HG03064 (cell line): ENCODE measurements around the gene TMEM178A.

Experiments
- ATAC-seq: cut with Tn5 transposase; IDR thresholded peaks from one replicate; pipeline ENCODE4 v1.9.1; 2021; ENCODE audit warnings: low read depth; ENCODE audit not compliant: unreplicated experiment

The TMEM178A gene

DNA sequence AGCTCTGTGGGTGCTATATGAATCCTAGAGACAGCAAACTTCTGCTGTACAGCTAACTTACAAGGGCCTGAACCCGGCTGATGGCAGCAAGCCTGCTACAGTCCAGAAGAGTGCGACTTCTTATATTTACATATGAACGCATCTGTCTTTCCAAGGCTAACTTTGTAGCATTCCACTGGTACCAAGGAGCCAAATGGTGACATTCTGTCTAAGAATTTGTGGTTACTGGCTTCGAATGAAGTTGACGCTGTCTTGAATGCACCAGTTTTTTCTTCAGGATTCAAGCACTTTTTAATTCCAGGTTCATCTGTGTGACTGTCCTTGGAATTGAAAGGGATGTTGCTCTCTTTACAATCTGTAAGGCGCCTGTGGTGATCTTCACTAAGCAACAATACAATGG lies 70.9 kb downstream of the TMEM178A start:
- ATAC-seq = no peak

DNA sequence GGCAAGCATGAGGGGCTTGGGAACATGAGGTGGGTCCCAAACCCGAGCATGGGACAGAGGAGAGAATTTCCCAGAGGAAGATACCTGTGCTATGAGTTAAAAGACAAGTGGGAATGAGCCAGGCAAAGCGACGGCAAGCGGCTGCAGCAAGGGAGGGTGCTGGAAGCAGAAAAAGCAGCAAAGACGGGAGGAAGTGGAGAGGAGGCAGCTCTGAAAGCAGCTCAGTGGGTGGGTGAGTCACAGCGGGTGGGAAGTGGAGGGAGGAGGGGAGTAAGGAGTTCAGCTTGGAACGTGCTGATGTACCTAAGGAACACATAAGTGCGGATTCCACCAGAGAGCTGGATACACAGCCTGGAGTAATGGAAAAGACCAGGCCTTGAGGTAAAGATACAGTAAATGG lies 71.9 kb downstream of the TMEM178A start:
- ATAC-seq = no peak

DNA sequence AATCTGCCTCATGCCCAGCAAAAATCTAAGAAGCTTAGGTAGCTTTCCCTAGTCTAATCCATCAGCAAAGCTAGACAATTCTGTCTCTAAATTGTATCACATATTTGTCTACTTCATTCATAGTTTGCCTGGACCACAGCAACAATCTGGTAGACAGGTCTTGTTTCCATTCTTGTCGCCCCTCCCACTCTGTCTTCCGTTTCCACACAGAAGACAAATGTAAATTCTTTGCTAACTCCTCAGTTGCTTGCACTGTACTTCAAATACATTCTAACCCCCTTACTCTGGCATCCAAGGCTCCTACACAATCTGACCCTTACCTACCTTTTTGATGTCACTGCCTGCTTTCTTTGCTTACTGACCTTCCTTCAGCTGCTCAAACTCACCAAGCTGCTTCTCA lies 73.2 kb downstream of the TMEM178A start:
- no peak for ATAC-seq

DNA sequence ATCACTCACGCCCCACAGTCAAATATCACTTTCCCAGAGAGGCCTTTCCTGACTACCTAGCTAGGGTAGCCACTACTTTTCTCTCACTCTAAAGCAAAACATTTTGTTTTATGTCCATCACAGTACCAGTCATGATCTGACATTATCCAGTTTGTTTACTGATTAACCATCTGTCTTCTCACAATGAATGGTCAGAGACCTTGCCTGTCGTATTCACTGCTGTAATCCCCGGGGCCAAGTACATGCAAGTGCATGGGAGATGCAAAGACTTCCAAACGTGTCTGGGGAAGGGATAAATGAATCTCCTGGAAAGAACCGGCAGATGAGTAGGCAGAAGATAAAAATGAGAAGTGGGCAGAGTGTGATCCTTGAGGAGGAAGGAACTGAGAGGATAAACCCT lies 73.7 kb downstream of the TMEM178A start:
- no peak for ATAC-seq

DNA sequence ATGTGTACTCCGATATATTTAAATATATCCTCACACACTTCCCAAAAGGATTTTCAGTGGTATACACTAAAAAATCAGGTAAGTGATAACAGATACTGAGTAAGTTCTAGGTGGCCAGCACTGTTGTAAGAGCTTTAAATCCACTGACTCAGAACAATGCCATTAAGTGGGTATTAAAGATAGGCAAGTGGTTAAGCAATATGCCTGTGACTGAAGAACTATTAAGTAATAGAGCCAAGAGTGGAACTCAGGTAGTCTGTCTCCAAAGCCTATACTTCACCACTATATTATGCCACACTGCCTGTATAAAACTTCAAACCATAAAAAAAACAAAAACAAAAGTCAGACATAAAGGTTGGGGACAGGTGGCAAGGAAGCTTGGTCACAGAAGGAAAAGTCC lies 76.2 kb downstream of the TMEM178A start:
- no peak for ATAC-seq

DNA sequence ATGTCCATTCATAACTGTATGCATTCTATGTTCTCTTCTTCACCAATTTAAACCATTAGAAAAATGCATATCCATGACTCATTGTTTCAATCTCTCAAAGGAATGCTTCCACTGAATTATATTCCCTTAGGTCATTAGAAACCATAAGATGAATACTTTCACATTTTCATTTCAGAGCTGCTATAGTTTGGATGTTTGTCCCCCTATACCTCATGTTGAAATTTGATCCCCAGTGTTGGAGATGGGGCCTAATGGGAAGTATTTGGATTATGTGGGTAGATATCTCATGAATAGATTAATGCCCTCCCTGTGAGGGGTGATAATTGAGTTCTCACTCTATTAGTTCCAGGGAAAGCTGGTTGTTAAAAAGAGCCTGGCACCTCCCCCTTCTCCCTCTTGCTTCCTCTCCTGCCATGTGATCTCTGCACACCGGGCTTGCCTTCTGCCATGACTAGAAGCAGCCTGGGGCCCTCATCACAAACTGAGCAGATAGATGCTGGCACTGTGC lies 77.6 kb downstream of the TMEM178A start:
- no peak for ATAC-seq

DNA sequence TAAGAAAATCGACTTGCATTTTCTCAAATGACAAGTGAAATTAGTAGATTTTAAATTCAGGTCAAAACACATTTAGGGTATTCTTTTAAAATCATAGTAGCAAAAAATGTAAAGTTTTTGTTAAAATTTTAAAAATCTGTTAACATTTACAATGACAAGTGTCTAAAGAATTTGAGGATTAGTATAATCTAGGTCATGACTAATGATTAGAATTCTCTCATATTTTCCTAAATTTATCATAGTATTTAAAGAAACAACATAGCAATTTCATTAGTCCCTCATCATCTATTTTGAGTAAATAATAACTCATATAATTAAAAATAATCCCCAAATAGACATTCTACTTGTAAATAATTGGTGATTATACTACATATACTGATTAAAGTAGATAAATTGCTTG lies 89.7 kb downstream of the TMEM178A start:
- no peak for ATAC-seq

DNA sequence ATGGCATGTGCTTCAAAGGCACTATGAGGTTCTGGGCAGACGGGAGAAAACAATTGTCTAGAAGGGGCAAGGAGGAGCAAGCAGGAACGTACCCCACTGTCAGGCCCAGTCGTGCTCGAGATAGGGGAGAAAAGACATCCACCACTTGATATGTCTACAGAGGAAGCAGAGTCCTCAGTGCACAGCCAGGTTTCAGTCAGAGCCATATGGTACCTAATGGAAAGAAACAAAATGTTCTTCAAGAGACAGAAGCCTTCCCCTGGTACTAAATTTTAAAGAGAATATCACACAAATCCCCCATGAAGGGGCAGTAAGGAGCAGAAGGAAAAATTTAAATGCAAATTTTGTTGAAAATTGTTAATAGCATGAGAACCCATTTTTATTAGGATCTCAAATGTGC lies 91.4 kb downstream of the TMEM178A start:
- no peak for ATAC-seq

DNA sequence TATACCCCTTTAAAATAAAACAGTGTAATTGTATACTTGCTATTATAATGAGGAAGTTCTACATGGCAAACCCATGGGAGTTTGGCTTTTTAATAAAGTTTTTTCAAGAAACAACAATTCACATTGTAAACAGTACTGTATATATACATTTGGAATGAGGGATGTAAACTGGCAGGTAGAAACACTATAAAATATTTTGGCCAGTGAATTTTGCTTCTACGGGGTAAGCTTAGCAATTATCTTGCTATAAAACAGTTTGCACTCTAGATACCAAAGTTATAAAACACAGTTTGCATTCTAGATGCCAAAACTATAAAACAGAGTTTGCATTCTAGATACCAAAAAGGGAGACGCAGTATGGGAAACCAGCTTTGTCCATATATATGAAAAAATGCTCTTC lies 96.7 kb downstream of the TMEM178A start:
- ATAC-seq = no peak
